ENCODE data around the gene CEP126. TPM values are rescaled to one million over a fixed set of nuclear protein-coding genes. Genes with fewer than 3 reads are reported as not detected.
A peak's percentile ranks its signal among the peaks of the same experiment; 100 is the strongest.

CEP126 gene
- total and polyA plus RNA-seq, 4 experiments from 2014 or later: 0.13 to 2.6 (median 1.5) TPM

DNA sequence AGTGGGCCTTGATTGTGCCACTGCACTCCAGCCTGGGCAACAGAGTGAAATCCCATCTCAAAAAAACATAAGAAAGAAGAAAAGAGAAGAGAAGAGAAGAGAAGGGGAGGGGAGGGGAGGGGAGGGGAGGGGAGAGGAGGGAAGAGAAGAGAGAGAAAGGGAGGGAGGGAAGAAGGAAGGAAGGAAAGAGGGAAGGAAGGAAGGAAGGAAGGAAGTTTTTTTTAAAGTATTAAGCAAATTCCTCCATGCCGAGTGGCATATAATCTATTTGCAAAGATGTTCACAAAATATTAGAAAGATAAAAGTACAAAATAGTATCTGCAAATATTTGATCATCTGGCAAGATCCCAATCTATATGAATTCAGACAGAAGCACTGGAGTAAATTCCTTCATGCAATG lies 121.9 kb downstream of the CEP126 start:
- Mint-ChIP-seq H3K4me1 (no peaks in the 10 kb centered on the region), H3K9me3 (peaks cover 0 to 13% (median 5%) of the 10 kb centered on the region in 8 donors), H3K36me3 (no peaks in the 10 kb centered on the region), H3K4me3 (no peak overlapping the region), H3K27me3 (peaks cover 9 to 10% of the 10 kb centered on the region in 2 donors), H3K27ac (no peak overlapping the region)
- ChIA-PET POLR2A (ENCODE audit: partially characterized antibody) (no interaction called here), CTCF (ENCODE audit: partially characterized antibody) (no interaction called here)
- intact Hi-C loops (cut with micrococcal nuclease): no loop called here
- H3K4me3 ChIP-seq (ENCODE audit: low read length in 2 of 2): no peak overlapping the region
- no peaks in the 10 kb centered on the region for H3K36me3 ChIP-seq (ENCODE audit: insufficient read depth, low read length)
- H3K27me3 ChIP-seq (ENCODE audit: insufficient read depth, low read length): no peaks in the 10 kb centered on the region
- no peaks in the 10 kb centered on the region for H3K4me1 ChIP-seq (ENCODE audit: insufficient read depth, low read length)
- H3K27ac ChIP-seq (ENCODE audit: low read depth, low read length): no peak overlapping the region
- H3K9me3 ChIP-seq (ENCODE audit: control insufficient read depth in 1 of 2, low read length in 2 of 2): no peaks in the 10 kb centered on the region
- no peak for DNase-seq

GRCh38 chr11:102046841-102047240 lies 132.0 kb downstream of the CEP126 start:
- no peaks in the 10 kb centered on the region for H3K36me3 ChIP-seq (ENCODE audit: insufficient read depth, low read length)
- no peak overlapping the region for H3K4me3 ChIP-seq (ENCODE audit: low read length in 2 of 2)
- no peak overlapping the region for H3K27ac ChIP-seq (ENCODE audit: low read depth, low read length)
- Mint-ChIP-seq H3K36me3 (no peaks in the 10 kb centered on the region), H3K4me1 (peaks cover 4 to 11% (median 7%) of the 10 kb centered on the region in 4 donors), H3K4me3 (peak overlapping the region; percentile 60 to 81 (median 75)), H3K27ac (no peak overlapping the region), H3K27me3 (peaks cover 21 to 27% of the 10 kb centered on the region in 2 donors), H3K9me3 (peaks cover 0 to 8% (median 0%) of the 10 kb centered on the region in 8 donors)
- no peak for DNase-seq
- no peaks in the 10 kb centered on the region for H3K27me3 ChIP-seq (ENCODE audit: insufficient read depth, low read length)
- ChIA-PET POLR2A (ENCODE audit: partially characterized antibody) (no interaction called here), CTCF (ENCODE audit: partially characterized antibody) (no interaction called here)
- intact Hi-C loops (cut with micrococcal nuclease): no loop called here
- H3K9me3 ChIP-seq (ENCODE audit: control insufficient read depth in 1 of 2, low read length in 2 of 2): no peaks in the 10 kb centered on the region
- H3K4me1 ChIP-seq (ENCODE audit: insufficient read depth, low read length): peaks cover 11% of the 10 kb centered on the region

DNA sequence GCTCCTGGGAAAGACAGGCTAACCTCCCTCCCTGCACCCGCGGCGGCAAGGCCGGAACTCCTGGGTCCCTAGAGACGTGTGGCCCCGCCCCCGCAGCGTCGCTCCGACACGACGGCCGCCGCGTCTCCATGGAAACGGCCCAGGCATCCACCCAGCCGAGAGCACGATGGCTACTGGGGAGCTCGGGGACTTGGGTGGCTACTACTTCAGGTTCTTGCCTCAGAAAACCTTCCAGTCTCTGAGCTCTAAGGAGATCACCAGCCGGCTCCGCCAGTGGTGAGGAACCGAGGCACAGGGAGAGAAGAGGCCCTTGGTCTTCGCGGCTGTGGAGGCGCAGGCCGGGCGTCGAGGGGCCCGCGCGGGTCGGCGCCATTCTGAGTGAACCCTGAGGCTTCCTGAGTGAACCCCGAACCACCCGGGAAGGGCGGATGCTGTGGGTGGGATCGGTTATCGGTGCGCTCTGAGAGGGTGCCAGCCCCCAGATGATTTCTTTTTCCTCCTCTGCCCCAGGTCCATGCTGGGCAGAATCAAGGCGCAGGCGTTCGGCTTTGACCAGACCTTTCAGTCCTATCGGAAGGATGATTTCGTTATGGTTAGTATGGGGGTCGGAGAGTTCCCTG lies 132.6 kb downstream of the CEP126 start, which contains the start of gene CFAP300:
CFAP300 (plus strand) TSS at position 133 of the 620 bp plus-strand sequence; CDS start at position 167, 34 bp downstream.
- POLR2A ChIA-PET (ENCODE audit: partially characterized antibody): no interaction called here
- peak; percentile 15 to 42 (median 26) for DNase-seq
- H3K27ac ChIP-seq (ENCODE audit: low read depth, low read length): no peak within 1 kb of the TSS
- H3K36me3 ChIP-seq (ENCODE audit: insufficient read depth, low read length): no peaks in the 10 kb centered on the region
- peak within 1 kb of the TSS in 1 of 2 donors; percentile 17 for H3K4me3 ChIP-seq (ENCODE audit: low read length in 2 of 2)
- no peaks in the 10 kb centered on the region for H3K27me3 ChIP-seq (ENCODE audit: insufficient read depth, low read length)
- peaks cover 20 to 25% of the 10 kb centered on the region in 2 donors for H3K27me3 Mint-ChIP-seq
- peaks cover 4 to 11% (median 7%) of the 10 kb centered on the region in 4 donors for H3K4me1 Mint-ChIP-seq
- H3K9me3 ChIP-seq (ENCODE audit: control insufficient read depth in 1 of 2, low read length in 2 of 2): no peaks in the 10 kb centered on the region
- intact Hi-C loops (cut with micrococcal nuclease): no loop called here
- H3K27ac Mint-ChIP-seq: peak within 1 kb of the TSS in 1 of 7 donors; percentile 68
- peaks cover 11% of the 10 kb centered on the region for H3K4me1 ChIP-seq (ENCODE audit: insufficient read depth, low read length)
- peak within 1 kb of the TSS; percentile 60 to 81 (median 75) for H3K4me3 Mint-ChIP-seq
- H3K9me3 Mint-ChIP-seq: peaks cover 0 to 8% (median 0%) of the 10 kb centered on the region in 8 donors
- CTCF ChIA-PET (ENCODE audit: partially characterized antibody): no interaction called here
- H3K36me3 Mint-ChIP-seq: no peaks in the 10 kb centered on the region

Other genes with a start within 250 kb of the CEP126 start
- gene ANGPTL5, start 1.5 kb downstream of the CEP126 start, total RNA-seq: not detected
- not detected for gene ANGPTL5, start 1.5 kb downstream of the CEP126 start, polyA plus RNA-seq
- not detected for gene CFAP300, start 132.4 kb downstream of the CEP126 start, total RNA-seq
- not detected for gene CFAP300, start 132.4 kb downstream of the CEP126 start, polyA plus RNA-seq
- under 1 TPM; 0.44 to 0.75 TPM for gene YAP1, start 195.4 kb downstream of the CEP126 start, total RNA-seq
- not detected for gene YAP1, start 195.4 kb downstream of the CEP126 start, polyA plus RNA-seq